NCI-H187 (cell line): ENCODE results near the gene PTPRN2.
A peak's percentile ranks its signal among the peaks of the same experiment; 100 is the strongest.

ENCODE experiments used
- DNase-seq, 2 experiments: peaks; one replicate each; lab custom pipeline; 2025; lab: John Stamatoyannopoulos, UW

Gene PTPRN2

DNA sequence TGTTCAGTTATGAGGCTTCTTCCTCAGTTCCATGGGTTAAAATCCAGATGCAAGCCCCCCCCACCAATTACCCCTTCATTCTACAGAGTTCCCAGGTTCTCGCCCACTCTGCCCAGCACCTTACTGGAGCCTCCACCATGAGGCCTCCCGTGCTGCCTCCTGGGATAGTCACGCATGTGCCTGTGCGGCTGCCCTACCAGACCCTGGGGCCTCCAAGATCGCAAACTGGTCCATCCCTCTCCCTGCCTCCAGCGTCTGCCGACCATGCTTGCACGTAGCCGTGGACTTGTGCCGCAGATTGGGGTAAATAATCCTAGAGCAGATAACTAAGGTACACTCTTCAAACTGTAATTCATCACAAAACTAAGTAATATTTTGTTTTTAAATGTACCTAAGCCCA lies 611.2 kb downstream of the PTPRN2 start:
- no peak for DNase-seq

DNA sequence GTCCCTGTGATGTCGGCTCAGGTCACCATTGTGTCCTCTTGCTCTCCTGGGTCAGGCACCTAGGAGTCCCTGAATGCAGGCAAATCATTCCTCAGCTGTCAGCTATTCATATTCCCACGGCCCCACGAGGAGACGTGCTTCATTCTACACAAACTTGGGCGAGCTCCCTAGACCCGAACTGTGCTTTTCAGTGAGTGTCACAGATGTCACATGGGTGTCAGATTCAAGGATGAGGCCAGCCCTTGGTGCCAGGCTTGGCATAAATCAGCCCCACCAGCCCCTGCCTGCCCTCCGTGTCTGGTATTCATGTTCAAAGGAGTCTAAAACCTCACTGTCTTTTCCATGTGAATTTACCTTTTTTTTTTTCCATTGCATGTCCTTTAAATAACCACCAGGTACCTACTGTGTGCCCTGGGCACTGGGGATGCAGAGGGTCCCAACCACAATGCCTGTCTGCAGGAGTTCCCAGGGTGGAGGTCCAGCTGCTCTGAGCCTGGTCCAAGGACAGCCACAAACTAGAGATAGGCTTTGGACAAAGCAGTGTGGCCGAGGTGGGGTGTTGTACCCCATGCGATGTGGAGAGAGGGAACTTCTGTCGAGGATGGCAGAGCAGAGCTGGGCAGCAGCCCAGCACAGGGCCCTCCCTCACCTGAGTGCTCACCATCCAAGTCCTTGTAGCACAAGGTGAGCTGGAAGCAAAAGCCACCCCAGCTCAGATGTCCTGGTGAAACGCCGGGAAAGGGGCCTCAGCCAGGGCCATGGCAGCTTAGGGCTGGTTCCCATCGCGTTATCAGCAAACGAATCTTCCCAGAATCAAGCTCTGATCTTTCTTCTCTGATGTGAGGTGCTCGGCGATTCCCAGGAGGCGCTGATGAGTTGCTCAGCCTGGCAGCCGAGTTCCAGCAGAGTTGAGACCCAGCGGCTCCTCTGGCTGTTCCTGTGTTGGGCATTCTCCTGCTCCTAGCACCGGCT lies 611.9 kb downstream of the PTPRN2 start:
- no peak for DNase-seq

DNA sequence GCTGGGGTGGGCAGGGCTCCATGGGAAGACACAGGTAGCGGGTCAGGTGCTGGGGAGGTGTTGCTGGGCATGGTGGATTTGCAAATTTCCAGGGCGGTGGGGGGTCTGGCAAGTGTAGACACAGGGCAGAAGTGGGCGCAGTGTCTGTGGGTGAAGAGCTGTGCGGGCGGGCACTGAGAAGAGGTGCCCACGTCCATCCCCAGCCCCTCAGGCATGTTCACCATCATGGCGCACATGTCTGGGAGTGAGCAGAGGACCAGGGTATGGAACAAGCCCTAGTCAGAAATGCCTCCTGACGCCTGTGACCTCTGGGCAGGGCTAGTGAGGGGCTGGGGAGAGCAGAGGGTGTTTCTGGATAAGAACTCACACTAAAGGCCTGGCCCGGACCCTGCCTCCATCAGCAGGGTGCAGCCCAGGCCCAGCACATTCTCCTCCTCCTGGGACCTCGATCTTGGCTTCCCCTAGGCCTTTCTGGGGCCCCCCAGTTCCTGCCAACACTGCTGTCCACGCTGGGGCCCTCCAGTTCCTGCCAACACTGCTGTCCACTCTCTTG lies 612.9 kb downstream of the PTPRN2 start:
- no peak for DNase-seq

DNA sequence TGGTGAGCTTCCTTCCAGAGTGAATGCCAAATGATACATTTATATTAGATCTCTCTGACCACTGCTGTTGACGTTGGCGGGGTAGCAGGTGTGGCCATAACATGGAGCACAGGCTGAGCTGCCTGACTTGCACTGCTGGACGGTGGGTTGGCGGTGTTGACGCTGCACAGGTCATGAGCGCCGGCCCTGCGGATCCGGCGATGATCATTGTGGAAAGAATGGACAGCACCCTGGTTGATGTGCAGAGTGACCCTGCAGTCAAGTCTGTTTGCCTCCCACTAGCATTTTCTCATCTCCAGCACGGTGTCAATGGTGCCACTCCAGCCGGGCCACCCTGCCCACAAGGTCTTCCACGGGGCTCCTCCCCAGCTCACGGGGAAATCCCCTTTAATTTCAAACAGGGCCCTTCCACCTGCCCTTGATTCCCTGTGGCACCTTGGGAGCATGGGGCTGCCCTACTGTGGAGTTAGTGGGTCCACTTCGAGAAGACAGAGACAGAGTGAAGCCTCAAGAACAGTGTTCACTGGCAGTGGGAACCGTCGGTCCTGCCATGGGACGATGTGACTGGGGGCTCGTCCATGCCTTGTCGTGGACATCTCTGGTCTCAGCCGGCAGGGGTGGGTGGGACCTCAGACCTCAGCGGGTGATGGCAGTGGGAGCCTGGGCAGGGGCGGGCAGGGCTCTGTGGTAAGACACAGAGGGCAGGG lies 613.5 kb downstream of the PTPRN2 start:
- no peak for DNase-seq

DNA sequence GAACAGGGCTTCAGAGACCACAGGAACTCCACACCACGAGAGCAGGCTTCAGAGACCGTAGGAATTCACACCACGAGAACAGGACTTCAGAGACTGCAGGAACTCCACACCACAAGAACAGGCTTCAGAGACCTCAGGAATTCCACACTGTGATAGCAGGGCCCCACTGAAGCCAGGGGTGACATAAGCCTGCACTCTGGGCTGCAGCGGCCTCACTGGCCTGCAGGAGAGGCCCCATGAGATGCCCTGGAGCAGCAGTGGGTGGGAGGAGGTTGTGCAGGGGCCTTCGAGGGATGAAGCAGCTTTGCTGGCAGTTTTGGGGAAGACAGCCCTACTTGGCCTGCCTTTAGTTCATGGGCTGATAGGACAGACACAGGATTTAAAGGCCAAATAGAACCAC lies 614.7 kb downstream of the PTPRN2 start:
- no peak for DNase-seq

DNA sequence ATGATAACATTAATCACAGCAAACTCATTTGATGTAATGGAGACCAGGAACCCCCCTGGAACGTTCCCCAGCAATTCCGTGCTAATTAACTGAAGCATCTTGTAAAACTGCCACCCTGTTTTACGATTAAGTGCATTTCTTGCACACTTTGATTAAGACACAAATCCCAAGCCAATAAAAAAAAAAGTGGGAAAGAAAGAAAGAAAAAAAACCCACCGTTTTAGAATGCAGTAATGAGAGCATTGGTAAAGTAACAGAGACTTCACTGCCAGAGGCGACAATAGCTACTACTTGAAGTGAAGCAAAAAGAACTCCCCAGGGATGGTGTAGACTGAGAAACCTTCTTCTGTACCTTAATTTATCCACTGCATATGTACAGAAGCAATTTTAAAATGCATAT lies 616.1 kb downstream of the PTPRN2 start:
- DNase-seq = no peak

DNA sequence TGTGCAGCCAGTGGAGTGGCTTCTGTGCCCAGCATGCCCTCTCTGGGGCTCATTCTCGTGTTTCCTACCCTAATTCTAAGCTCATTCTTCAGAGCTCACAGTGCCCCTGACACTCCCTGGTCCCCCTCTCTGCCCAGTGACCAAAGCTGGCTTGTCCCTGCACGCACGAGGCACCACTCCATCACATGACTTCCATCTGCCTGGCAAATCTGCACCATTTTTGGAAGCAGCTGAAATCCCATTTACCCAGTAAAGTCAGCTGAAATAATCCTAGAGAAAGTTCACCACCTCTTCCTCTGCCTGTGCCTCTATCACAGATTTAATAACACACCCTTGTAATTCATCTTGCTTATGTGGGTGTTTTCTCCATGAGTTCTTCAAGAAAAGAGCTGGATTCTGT lies 616.9 kb downstream of the PTPRN2 start:
- DNase-seq = no peak

DNA sequence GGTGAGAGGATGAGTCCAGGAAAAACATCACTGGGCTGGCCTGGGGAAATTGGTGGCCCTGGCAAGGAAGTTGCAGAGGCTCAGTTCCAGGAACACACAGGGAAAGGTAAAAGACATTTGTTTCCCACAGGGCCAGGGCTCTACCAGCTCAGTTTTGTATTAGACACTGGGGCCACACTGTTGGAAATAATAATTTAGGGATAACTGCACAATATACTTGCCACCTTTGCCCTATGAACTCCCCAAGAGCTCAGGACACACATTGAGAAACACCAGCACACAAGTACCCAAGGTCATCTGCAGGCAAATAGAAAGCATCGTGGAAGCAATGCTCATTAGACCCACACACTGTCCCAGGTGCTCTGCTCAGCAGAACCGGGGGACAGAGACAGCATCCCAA lies 617.6 kb downstream of the PTPRN2 start:
- no peak for DNase-seq

DNA sequence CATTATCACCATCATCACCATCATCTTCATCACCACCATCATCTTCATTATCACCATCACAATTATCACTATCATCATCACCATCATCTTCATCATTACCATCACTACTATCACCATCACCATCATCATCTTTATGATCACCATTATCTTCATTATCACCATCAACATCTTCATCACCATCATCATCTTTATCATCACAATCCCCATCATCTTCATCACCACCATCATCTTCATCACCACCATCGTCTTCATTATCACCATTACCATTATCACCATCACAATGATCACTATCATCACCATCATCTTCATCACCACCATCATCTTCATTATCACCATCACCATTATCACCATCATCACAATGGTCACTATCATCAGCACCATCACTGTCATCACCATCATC lies 621.1 kb downstream of the PTPRN2 start:
- no peak for DNase-seq

DNA sequence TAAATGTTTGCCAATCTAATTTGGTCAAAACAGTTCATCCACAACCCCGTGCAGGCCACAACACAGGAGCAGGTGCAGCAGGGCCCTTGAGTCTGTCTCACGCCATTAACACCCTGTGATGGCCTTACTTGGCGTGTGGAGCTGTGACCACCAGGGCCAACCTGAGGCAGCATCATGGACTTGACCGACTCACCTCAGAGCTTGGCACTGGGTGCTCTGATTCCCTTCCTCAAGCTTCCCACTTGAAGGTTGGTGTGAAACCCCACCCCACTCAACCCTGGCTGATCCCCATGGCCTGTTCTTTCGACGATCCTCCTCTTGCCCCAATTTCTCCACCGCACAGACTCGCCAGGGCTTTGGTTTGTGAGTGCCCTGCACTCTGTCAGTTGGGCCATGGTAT lies 623.1 kb downstream of the PTPRN2 start:
- DNase-seq = no peak

DNA sequence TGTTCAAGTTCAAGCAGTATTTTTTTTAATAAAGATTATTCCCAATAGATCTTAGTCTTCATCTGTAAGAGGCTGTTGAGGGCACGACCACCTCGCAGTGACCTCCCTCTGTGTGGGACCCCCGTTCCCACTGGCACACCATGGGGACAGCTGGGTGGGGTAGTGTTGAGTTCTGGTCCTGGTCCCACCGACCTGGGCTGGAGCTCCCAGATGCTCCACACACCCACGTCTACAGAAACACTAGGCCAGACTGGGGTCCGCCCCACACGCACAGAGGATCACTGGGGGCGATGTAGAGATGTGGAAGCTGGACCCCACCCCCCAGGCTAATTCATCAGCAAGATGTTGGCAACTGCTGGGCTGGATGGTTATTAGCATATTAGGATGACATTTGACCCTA lies 623.6 kb downstream of the PTPRN2 start:
- DNase-seq = no peak

DNA sequence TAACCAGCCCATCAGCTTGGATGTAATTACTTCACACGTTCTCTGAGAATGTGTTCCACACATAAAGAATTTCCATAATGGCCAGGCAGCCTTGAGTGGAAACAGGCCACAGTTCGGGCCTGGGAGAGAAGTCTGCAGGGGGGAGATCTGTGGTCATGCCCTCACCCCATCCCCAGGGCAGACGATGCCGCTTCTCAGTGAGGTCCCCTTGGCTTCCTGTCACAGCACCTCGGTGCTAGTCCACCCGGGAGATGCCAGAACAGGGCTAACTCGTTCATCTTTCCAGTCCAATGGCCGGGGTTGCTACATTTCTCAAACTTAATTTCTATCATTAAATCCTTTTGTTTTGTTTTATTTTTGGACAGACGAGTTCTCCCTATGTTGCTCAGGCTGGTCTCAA lies 624.1 kb downstream of the PTPRN2 start:
- no peak for DNase-seq

DNA sequence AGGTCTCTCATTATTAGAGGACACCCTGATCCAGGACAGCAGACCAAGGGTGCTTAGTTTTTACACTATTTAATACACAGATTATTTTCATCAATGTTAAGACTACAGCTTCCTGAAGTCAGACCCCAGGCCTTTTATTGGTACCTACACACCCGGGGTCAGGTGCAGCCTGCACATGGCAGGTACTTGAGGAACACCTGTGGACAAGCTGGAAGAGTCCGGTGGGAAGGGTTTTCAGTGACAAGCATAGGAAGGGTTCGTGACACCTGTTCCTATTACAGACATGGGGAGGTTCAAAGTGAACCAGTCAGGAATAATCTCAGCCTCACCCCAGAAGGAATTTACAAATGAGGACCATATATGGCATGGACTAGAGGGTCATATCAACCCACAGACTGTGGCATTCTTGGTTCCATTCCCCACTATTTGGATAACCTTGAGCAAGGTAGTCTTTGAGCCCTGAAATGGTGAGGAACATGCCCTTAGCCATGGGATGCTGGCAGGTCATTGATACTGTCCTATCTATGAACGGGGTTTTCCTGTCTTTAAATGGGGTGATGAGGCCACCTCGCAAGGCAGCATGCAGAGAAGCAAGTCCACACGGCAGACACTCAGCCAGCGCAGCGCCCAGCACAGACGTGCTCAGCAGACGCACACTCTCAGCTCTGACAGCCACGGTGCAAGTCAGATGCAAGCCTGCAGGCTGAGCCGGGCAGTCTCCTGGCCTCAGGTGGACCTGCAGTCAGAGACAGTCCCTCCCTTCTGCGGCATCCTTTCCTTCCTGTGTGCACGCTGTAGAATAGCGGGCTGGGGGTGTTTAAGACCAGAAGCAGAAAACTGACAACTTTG lies 624.9 kb downstream of the PTPRN2 start:
- peak; percentile 17 to 65 for DNase-seq

DNA sequence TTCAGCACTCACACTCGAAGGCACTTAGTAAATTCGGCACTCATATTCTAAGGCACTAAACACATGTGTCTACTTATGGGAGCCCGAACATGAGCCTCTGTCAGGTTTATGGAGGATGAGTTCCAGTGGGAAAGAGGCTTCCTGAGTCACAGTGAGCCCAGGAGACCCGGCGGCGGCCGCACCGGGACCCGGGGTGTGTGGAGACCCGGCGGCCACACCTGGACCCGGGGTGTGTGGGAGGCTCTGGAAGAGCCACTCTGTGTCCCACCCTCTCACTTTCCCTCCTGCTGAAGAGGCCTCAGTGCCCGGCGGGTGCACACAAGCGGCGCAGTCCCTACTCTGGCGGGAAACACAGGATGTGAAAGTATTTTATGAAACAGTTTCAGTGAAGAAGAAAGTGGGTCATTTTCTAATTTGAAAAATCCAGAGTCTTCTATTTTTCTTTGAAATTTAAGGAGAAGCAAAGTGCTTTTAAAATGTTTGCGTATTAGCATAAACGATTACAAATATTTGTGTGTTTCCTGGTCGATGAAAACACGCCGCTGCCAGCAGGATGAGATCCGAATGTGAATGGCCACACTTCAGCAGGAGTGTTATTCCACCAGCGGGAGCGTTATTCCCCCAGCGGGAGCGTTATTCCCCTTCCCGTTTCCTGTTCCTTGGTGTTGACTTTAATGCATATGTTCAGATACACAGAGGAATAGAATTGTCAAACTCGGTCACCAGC lies 625.7 kb downstream of the PTPRN2 start:
- DNase-seq = peak; percentile 42 to 62

DNA sequence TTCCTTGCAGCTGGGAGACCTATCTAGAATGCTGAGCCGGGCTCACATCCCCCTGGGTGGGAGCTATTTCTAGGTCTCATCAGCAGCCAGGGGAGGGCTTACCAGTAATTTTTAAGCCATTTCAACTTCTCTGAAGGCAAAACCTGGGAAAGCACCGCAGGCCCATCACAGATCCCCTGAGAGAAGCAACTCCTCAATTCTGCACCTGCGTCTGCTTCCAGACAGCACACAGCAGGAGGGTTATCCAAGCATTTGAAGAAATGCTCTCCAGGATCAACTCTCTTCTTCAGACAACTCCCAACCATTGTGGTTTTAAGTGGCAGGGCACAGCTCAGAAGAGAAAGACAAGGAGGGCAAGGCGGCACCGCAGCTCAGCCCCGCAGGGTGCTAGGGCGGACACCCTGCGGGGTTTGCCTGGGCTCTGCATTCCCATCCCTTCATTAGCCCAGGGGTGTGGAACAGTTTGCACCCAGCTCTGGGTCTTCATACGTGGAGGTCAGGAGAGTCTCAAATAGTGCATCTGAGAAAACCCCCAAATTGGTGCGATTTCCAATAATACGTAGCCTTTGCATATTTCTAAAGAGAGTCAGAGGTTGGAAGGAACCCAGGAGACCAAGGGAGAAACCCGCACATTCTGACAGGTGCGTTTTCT lies 632.1 kb downstream of the PTPRN2 start:
- peak; percentile 29 to 65 for DNase-seq

DNA sequence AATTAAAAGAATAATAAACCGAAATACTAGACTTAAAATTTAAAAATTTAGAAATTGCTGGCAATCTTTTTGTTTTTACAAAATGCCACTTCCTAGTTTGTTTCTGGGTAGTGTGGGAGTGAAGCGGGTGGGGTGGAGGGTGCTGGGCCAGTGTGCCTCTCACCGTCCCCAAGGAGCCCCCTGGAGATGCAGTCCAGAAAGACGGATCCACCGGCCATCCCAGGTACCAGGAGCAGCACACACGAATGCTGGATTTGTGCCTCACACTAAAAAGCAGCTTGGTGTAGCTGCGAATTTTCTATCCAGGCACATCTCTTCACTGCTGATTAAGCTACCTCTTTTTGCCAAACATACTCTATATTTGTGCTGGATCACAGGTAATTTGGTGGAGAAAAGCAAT lies 632.7 kb downstream of the PTPRN2 start:
- no peak for DNase-seq

DNA sequence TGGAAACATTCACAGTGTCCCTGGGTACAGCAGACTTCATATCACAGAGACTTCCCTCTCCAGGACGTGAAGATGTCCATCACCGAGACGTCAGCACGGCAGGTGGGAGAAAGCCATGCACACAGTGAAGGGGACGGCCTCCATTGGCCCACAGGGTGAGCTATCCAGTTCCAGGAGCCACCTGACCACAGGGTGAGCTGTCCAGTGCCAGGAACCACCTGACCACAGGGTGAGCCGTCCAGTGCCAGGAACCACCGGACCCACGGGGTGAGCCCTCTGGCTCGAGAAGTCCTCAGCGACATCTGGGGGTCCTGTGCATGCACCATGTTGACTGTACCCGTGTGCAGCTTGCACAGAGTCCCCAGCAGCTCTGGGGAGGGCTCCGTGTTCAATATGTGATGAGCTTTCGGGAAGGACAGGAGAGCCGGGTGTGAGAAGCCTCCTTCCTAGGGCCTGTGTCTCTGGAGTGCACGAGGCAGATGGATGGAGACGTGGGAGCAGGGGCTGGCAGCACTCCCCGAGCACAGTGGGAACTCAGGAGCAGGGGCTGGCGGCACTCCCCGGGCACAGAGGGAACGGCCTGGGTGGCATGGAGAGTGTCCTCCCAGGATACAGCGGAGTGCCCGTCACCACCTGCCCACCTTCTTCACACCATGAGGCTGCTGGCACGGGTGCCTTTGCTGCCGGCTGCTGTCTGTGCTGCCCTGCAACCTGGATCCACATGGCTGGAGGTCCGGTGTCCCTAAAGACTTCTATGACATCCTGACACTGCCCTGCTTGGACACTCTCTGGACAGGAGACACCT lies 634.6 kb downstream of the PTPRN2 start:
- DNase-seq = no peak

DNA sequence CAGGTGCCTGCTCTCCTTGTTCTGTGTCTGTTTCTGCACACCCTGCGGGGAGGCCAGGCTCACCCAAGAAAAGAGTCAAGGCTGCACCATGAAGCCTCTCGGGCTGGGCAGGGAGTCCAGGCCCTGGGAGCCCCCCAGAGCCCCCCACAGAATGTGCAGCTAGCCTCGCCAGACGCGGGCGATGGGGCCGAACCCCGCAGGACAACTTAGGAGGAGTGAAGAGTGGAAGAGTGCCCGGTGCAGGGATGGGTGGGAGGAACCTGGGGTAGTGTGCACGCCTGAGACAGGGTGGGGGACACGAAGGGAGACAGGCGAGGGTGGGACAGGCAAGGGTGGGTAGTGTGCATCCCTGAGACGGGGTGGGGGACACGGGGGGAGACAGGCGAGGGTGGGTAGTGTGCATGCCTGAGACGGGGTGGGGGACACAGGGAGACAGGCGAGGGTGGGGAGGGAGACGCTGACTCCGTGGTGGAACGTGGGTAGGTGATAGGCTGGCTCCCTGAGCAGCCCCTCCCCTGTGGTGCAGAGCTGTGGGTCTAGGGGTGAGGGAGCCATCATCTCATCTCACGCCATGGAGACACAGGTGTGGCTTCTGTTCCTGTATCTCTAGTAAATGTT lies 635.5 kb downstream of the PTPRN2 start:
- DNase-seq = no peak

DNA sequence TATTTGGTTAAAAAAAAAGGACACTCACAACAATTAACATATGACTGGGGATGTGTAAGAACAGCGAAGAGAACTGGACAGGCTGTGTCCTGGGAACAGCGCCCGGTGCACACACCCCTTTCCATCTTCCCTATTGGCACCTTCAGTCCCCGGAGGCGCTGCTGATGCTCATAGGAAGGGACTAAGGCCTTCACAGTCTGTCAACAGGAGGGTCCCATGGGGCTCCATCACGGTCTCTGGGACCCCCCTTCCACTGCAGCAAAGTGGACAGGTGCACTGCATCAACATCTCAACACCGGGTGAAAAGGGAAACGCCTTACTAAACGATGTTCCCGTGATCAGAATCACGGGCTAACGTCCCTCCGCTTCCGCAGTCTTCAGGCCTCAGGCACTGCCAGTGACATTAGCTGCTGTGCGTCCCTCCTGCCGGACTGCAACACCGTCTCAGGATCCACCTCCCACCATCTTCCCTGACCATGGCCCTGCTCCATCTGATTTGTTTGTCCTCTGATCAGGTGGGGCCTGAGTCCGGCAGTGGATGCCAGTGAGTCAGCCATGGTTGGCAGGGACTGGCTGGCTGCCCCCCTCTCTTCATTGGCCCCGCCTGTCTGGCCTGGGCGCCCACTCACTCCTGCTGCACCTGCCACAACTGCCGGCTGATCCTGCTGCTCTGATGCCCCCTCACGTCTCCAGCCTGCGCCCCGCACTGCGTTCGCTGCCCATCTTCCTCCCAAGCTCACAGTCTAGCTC lies 636.1 kb downstream of the PTPRN2 start:
- no peak for DNase-seq
